Stimulated activated CD8-positive, alpha-beta memory T cell treated with anti-CD3 and anti-CD28 coated beads, Interleukin-7, amount 100 ng/mL, for 24 hours (primary cell): ENCODE data around the gene CASQ2.

Source experiments
- DNase-seq: peaks from one replicate; pipeline ENCODE4 v3.0.0-alpha.2; 2020; ENCODE audit warnings: low read depth

The CASQ2 gene

DNA sequence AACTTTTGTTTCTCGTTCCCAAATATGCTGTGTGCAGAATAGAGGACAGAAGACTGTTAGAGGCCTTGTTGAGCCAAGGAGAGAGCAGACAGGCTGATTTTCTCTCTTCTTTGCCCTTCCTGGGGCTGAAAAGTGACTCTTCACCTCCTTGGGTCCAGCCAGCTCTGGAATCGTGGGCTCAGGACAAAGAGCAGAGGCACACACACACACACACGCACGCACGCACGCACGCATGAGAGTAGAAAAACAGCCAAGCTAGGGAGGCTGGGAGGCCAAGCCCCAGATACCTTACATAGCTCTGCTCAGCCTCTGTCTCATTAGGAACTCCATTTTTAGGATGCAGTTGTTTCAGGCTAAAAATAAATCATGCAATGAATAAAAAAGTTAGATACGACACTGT, at the start of gene CASQ2:
Gene CASQ2 (minus strand): TSS at position 166 of the 400 bp plus-strand sequence. CDS start 173 bp downstream, outside the sequence.
- no peak for DNase-seq

DNA sequence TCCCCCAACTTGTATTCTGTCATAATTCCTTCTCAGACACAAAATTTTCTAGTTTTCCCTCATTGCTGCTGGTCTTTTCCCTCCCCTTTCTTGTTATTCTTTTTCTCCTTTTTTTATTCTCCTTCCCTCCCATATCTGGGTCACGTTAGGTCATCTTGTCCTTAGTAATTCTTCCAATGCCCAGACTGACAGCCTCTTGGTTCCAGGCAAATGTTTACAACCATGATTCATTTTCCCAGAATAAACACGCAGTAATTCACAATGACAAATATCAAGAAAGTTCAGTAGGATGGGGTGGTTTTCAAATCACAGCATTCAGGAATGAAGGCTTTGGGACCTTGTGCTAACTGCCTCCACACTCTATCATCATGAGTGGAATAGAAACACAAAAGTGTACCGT, 47.2 kb upstream of the CASQ2 start:
- DNase-seq: no peak

DNA sequence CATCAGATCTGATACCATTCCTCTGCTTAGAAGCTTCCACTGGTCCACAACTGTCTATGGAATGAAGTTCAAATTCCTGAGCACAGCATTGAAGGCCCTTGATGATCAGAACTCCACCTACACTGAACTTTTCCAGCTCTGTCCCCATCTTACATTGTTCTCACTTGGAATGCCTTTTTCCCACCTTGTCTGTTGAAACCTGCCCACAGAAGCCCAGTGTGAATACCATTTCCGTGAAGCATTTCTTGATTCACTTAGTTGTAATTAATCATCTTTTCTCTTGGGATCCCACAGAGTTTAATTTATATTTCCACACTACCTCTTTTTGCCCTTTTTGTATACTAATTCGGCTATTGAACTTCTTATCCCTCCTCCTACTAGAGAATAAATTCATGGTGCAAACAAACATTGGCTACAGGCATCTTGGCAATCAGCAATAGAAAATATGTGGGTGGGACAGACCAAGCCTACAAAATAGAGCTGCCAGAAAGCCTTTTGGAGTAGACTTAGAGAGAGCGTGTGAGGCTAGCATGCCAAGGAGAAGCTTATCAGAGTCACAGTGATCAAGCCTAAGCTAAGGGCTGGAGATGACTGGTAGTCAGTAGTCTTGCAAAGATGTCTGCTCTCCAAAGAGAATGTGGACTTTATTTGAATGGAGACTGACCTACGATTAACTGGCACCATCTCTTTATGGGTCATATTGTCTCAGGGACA, 46.3 kb upstream of the CASQ2 start:
- no peak for DNase-seq

DNA sequence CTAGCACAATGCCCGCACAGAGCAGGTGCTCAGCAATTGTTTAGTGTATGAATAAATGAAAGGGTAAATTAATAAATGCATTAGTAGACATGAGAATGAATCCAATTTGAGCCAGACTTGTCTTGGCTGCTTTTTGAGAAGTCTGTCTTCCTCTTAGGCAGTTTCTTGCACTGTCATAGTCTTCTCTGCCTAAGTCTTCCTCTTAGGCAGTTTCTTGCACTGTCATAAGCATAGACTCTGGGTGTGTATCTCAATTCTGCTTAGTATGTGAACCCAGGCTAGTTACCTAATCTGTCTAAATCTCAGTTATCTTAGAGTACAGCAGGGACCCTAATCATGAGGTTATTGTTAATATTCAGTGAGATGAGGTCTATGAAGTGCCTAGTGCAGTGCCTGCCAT, 45.2 kb upstream of the CASQ2 start:
- no peak for DNase-seq

DNA sequence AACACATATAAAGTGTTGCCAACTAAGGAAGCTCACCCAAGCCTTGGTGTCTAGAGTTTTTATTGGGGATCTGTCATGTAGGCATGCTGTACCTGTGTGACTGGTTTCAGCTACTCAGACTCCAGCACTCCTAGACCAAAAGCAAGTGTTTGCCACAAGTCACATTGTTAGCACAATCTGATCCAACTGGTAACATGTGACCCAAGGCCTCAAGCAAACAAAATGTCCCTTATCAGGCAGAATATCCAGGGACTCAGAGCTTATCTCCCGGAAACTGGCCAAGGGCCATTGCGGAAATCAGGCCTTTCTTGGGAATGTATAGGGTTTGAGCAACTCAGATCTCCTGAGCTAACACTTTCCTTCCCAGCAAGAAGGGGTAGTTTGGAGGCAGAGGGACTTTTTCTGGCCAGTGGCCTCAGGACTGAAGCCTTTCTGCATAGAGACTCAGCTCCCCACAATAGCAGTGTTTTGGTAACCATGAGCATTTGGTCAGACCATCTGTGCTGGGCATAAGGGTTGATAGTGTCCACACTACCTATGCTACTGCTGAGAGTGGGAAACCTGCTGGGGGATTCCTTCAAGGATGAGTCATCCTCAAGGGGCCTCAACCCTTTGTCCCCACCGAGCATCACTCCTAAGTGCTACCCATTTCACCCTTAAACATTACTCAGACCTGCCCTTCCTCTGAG, 42.8 kb upstream of the CASQ2 start:
- DNase-seq: no peak

DNA sequence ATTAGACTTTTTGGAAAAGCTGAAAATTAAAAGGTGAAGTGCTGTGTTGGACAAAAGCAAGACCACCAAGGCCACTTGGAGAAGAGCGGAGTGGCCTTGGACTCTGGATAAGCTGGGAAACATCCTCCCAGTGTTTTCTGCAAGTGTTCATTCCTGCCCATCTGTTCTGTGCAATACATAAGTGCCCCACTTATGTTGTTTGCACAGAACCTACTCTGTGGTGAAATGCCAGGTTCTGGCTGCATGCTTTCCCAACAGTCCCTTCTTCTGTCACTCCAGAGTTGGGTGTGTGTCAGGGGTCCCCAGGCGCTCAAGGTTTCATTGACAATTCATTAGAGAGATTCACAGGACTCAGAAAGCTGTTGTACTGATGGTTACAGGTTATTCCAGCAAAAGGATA, 42.1 kb upstream of the CASQ2 start:
- no peak for DNase-seq

DNA sequence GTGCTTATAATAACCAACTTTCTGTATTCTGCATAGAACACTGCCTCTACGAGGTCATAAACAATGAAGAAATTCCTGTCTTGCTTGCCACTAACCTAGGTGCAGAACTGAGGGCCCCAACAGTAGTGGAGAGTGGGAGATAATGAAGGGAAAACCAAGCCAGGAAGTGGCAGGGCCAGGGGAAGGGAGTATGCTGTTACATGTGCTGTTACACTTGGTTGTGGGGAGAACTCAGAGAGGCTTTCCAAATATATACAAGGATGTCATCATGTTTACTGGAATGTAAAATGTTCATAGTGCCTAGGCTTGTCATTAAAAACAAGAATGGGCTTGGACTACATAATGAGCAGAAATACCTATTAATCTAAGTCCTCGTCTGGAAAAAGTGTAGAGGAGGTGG, 41.3 kb upstream of the CASQ2 start:
- no peak for DNase-seq

DNA sequence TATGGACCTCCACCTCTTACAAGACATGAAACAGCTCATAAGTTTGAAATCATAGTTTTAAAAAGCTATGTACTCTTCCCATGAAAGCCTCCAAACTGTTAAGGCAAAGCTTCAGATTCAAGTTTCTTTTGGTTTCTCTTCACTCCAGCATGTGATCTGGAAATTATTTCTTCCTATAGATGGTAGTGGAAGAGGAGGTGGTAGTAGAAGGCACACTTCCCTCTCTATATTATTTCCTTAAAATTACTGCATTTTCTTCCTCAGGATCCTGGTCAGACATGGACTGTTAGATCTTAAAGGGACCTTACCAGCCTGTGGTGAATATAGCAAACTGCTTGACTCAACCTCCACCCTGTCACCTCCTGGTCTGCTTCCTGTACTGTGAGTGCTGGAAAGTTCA, 40.6 kb upstream of the CASQ2 start:
- no peak for DNase-seq

DNA sequence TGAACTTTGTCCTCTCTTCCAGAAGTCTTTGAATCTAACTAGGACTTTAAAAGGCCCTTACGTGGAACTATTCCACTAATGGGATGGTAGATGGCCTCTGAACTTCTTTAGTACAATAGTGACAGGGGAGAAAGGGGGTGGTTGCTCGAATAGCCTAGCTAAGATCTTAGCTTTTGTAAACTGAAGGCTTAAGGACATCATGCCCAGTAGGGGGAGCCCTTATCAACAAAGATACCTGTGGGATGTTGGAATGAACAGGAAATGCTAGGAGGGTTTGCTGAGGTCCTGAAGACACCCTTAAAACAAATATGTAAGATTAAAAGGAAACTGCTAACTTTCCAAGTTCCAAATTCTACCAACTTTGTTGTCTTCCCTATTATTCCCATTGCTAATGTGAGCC, 39.2 kb upstream of the CASQ2 start:
- no peak for DNase-seq

DNA sequence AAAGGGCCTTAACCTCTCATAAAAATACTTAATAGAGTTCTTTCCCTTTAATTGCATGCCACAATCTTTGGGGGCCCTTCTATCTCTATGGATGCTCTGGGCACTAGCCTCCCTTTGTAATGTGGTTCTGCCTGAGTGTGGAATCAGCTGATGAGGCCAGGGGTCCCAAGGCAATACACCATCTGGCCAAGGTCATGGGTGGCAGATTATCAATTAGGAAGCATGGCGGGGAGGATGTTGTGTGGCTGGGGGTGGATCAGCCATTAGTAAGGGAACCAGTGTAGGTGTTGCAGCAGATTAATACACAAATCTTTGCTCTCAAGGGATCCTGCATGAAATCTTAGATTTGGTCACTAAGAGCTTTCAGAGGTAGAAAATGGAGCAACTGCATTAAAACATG, 37.1 kb upstream of the CASQ2 start:
- no peak for DNase-seq

DNA sequence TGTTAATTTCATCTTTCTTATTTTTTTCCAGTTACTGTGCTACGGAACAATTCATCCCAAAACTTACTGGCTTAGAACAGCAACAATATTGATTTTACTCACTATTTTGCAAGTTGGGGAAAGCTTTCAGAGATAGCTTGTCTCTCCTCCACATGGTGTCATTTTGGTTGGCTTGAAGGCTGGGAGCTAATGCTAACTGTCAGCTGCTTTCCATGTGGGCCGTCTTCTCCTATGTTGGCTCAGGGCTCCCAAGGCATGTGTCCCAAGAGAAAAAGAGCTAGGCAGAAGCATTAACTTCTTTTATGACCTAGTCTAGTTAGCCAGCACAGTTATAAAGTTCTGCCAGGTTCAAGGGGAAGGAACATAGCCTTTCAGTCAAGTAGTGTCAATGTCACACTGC, 33.9 kb upstream of the CASQ2 start:
- no peak for DNase-seq

DNA sequence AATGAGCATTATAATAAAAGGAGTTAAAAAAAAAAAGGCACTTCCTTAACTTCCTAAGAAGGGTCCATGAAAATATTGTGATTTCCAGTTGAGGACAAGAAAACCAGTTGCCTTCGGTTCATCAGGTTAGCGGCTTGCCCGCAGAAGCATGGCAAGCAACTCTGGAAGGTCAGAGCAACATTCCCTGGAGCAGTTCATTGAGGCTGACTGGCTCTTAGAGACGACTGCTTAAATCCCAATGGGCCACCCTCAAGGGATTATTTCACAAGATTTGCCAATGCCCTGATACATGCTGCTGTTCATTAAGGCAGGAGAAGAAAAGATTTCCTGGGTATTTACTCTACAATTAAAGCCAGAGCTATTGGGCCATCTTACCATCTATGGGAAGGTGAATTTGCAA, 29.0 kb upstream of the CASQ2 start:
- DNase-seq: no peak

DNA sequence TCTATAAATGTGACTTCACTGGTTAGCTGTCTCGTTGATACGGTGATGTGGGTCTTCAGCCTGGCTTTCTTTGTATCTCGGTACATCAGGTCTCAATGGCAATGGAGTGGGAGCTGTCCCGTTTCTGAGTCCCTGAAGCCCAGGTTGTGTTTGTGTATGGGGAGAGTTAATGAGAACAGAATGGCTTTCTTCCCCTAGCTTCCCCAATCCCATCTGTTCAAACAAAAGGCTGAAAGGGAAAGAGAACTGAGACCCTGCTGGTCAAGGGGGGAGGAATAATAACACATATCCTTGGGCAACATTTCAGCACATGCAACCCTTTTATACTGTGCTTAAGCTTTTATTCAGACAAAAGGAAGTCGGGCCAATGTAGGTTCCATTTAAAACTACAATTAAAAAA, 28.4 kb upstream of the CASQ2 start:
- DNase-seq: no peak

DNA sequence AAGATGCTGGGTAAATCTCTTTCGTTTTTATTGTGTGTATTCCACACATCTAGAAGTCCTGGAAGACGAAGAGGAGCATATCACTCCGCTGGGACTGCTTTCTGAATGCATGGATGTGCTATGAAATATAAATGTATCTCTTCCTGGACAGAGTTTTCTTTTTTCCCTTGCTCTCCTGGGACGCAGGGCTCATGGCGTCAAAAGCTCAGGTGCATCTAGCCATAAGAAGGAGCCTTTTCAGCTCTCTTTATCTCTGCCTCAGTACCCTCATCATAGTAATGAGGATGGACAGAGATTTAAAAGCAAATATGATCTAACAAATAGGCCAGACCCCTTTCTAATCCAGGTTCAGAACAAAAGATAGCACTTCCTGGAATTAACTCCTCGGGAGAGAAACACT, 27.5 kb upstream of the CASQ2 start:
- no peak for DNase-seq

DNA sequence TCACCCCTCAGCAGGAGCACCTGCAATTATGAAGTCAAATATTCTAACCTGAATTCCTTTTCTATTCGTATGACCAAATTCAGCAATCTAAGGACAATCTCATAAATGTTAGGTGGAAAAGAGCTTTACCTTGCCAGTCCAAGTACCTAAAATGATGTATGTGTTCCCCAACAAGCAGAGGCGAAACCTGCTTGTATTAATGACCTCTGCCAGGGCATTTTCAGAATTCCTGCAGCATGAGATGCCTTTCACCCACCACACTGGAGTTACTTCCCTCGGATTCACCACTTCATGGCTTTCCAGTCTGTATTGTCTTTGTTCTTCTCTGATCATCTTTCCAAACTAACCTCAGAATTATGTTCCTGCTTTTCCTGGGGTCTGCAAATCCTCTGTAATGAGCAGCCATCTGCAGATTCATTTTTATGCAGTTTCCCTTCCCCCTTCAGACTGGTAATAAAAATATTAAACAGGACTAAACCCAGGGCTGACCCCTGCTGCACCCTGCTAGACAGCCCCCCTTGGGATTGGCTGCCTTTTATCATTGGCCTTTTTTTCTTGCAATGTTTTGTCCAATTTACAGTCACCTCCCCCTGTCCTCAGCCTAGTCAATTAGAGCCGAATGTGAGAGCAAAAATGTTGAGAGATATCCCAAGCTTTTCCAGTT, 26.6 kb upstream of the CASQ2 start:
- DNase-seq: no peak

DNA sequence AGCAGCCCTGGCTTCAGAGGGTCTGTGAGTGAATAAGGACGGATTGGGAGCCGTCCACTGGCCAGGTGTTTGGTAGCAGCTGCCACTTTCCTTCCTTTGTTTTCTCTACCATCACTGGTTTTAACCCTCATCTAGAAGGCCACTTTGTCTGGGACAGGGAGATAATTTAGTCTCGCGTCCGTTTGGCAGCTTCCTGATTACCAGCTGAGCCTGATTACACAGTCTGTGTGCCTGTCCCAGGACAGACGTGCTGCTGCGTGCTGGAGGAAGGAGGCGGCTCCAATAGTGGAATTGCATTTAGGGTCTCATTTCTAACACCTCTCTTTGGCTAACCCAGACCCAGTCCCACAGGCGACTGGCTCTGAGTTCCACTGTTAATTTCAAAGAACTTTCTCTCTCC, 24.6 kb upstream of the CASQ2 start:
- DNase-seq: no peak

DNA sequence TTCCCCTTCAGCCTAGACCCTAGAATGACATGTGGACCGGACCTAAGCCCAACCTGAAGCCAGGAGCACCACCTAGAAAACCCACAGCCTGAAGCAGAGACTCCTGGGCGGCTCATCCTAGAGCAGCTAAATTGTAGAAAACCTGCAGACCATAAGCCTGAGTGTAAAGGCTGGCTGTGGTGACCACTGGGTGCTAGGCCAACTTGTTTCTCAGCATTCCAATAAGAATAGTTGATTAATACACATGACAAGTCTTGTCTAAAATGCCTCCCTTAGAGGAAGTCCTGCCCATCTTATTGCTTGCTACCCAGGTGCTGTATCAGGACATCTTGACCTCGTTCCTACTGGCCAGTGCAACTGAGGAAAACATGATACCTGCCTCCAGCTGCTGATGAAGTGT, 23.3 kb upstream of the CASQ2 start:
- no peak for DNase-seq

DNA sequence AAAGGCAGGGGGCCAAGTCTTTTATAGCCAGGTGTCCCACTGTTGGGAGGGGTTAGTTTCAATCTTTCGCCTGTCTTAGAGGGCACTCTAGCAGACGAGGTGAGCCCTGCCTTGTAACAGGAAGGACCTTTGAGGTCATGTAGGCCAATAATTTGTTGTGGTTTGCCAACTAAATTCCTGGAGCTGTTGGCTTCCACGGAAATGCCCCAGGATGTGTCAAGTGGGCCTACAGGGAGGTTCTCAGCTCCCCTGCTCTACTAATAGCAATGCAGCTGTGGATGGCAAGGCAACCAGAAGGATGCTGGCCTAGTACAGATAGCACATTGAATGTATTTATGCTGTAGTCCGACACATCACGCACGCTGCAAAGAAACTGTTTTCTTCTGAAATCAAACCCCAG, 22.3 kb upstream of the CASQ2 start:
- DNase-seq: no peak

DNA sequence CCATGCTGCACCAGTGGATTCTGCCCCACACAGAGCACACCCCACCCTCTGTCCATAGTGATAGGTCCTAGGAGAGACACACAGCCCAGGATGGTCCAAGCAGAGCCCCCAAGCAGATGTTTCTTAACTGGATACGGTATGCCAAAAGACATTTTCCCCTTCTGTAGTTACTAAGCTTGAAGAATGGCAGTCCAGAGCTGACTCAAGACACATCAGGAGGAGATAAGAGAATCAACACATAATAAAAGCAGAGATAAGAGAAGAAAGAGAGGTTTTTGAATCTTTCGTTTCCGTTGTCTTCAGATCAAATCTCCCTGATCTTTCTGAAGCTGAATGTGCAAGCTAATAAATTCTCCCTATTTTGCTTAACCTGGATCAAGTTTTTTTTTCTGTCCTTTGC, 21.8 kb upstream of the CASQ2 start:
- DNase-seq: no peak

DNA sequence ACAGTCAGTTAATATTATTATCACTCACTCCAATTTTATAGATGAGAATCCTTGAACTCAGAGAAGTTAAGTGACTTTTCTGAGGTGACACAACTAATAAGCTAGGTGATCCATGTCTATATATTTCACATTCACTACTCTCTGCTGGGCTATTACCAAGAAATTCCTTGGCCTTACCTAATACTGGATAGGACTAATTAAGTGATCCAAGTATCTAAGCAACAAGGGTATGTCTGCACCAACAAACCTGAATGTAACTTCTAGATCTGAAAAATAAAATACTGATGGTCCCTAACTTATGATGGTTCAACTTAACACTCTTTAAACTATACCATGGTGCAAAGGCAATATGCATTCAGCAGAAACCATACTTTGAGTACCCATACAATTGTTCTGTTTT, 14.8 kb upstream of the CASQ2 start:
- DNase-seq: no peak

DNA sequence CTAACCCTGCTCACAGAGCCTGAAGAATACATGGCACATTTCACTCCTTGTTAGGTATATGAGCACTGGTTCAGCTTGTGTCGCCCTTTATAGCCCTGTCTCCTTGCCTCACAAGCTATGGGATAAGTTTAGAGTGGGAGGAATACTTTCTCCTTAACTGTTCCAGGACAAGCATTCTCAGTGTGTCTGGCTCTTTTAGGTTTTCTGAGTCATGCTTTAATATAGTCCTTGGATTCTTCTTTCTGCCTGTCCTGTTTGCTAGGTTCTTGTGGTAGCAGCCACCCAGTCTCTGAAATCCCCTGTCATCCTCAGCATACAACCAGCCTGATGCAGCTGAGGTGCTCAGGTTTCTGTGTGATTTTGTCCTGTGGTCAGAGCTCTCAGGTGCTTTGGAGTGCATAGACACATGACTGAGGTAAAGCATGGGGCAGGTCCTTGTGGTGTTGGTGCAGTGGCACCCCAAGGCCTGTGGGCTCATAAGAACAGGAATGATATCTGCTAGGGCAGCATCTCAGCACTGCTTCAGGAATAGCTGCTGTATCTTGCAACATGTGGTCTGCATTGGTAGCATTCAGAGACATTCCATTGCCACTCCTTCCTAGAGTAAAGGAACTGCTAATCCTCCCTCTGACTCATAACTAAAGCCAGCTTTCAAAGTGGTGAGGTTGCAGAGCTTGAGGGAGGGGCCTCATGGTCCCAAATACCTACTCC, 14.2 kb upstream of the CASQ2 start:
- no peak for DNase-seq

DNA sequence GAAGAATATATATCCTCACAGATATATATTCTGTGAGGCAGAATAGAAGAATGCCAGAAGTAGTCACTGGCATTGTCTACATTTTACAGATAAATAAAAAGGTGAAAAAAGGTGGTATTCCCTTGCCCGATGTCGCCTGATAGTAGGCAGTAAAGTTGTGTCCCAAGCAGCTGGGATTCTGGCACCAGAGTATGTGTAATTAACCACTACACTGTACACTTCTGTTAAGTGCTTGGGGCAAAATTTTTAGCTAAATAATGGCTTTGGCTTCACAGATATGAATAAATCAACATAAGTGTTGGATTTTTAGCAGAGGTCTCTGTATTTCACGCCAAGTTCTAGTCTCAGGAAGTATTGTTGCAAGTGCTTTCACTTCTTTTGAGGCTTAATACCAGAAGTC, 13.3 kb upstream of the CASQ2 start:
- no peak for DNase-seq

DNA sequence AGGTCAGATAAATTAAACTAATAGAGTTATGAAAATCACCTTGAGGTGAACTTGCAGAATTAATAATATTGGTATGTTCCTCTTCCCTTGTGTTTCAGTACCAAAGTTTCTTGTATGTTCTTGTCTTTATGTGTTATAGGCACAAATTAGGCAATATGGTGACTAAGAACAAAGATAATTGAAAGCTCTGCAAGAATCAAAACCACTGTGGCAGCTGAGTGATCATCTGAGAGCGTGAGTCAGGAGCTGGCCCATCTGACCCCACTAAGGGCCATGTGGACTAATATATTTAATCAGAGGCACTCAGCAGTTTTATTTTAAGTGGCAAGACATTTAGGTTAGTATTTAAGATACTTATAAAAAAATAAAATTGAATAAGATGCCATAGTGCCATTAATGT, 12.8 kb upstream of the CASQ2 start:
- no peak for DNase-seq
